Suprapubic skin (tissue), 4 donors: ENCODE data around the gene PLPP7. TPM values are rescaled to one million over a fixed set of nuclear protein-coding genes. Genes with fewer than 3 reads are reported as not detected.

Experiments used
- DNase-seq, 2 donors: peaks; one replicate each; pipeline ENCODE4 v3.0.0-alpha.2; 2019; ENCODE audit warnings: low spot score in 2 of 2
- H3K27ac ChIP-seq: fragments of 200-600 bp; sonication (generic); one replicate; pipeline ENCODE4 v1.5.1; 2019
- H3K27me3 ChIP-seq: fragments of 200-600 bp; sonication (generic); one replicate; pipeline ENCODE4 v1.5.1; 2019
- H3K36me3 ChIP-seq: fragments of 200-600 bp; sonication (generic); one replicate; pipeline ENCODE4 v1.5.1; 2019
- H3K4me1 ChIP-seq: fragments of 200-600 bp; sonication (generic); one replicate; pipeline ENCODE4 v1.5.1; 2019
- H3K4me3 ChIP-seq: fragments of 200-600 bp; sonication (generic); one replicate; pipeline ENCODE4 v1.5.1; 2019; ENCODE audit warnings: mild to moderate bottlenecking
- H3K9me3 ChIP-seq: fragments of 200-600 bp; sonication (generic); one replicate; pipeline ENCODE4 v1.5.1; 2019
- CTCF ChIP-seq, 2 donors: fragments of 200-600 bp in 1 of 2; fragments of 450-650 bp in 1 of 2; sonication (generic) in 1 of 2; IDR thresholded peaks; one replicate each; pipeline ENCODE4 v1.5.1; 2016 to 2019; ENCODE audit warnings: antibody characterized with exemption in 2 of 2, mild to moderate bottlenecking in 1 of 2, moderate library complexity in 1 of 2
- EP300 ChIP-seq: sonication (generic); formaldehyde crosslinking; IDR thresholded peaks from one replicate; pipeline ENCODE4 v1.6.1; 2017; ENCODE audit warnings: antibody characterized with exemption
- POLR2A ChIP-seq, 2 donors: fragments of 450-650 bp; IDR thresholded peaks; one replicate each; pipeline ENCODE4 v1.6.1; 2017; ENCODE audit warnings: antibody characterized with exemption in 2 of 2, mild to moderate bottlenecking in 2 of 2, moderate library complexity in 2 of 2
- POLR2AphosphoS5 ChIP-seq, 3 donors: sonication (generic); formaldehyde crosslinking; IDR thresholded peaks; one replicate each; pipeline ENCODE4 v1.6.1; 2017; ENCODE audit warnings: antibody characterized with exemption in 3 of 3
- WGBS: methylation state at CpG from one replicate; pipeline ENCODE4 v1.1.5; 2018; 5-methylcytosine and 5-hydroxymethylcytosine counted together
- total RNA-seq, 4 donors: library from RNA; depleted of rRNA; stranded (reverse); fragments of >200 nt; gene quantifications; one replicate each; pipeline ENCODE4 v1.1.0, GENCODE V29; 2016

Gene PLPP7
- total RNA-seq, 4 donors from 2014 or later, result 0.80 to 1.1 (median 0.92) TPM

GRCh38 chr9:131253891-131254491 lies 35.5 kb upstream of the PLPP7 start:
- H3K27me3 ChIP-seq, result no peaks in the 10 kb centered on the region
- H3K4me3 ChIP-seq, result no peak overlapping the region
- no peaks in the 10 kb centered on the region for H3K9me3 ChIP-seq
- WGBS, result 61% methylated on average over 11 of the region's 14 CpGs
- DNase-seq, result no peak
- no peaks in the 10 kb centered on the region for H3K36me3 ChIP-seq
- H3K27ac ChIP-seq, result peak overlapping the region; percentile 45
- TF ChIP-seq EP300, result no peak
- TF ChIP-seq CTCF (IDR thresholded peaks at IDR 0.05), result no peak
- no peak for TF ChIP-seq POLR2A (IDR thresholded peaks at IDR 0.05)
- TF ChIP-seq POLR2AphosphoS5 (IDR thresholded peaks at IDR 0.05), result no peak
- peaks cover 23% of the 10 kb centered on the region for H3K4me1 ChIP-seq

GRCh38 chr9:131254626-131255025 lies 34.9 kb upstream of the PLPP7 start:
- peaks cover 3% of the 10 kb centered on the region for H3K36me3 ChIP-seq
- no peaks in the 10 kb centered on the region for H3K9me3 ChIP-seq
- peaks cover 23% of the 10 kb centered on the region for H3K4me1 ChIP-seq
- WGBS, result 89% methylated on average over 14 of the region's 14 CpGs
- DNase-seq, result no peak
- H3K4me3 ChIP-seq, result no peak overlapping the region
- no peaks in the 10 kb centered on the region for H3K27me3 ChIP-seq
- peak overlapping the region; percentile 45 for H3K27ac ChIP-seq
- TF ChIP-seq CTCF (IDR thresholded peaks at IDR 0.05) (no peak), EP300 (no peak), POLR2A (IDR thresholded peaks at IDR 0.05) (no peak), POLR2AphosphoS5 (IDR thresholded peaks at IDR 0.05) (no peak)

GRCh38 chr9:131255676-131256197 lies 33.8 kb upstream of the PLPP7 start:
- peaks cover 23% of the 10 kb centered on the region for H3K4me1 ChIP-seq
- peaks cover 13% of the 10 kb centered on the region for H3K36me3 ChIP-seq
- WGBS, result 66% methylated on average over 8 of the region's 8 CpGs
- no peaks in the 10 kb centered on the region for H3K9me3 ChIP-seq
- H3K27ac ChIP-seq, result peak overlapping the region; percentile 38
- no peak for DNase-seq
- no peak for TF ChIP-seq EP300
- TF ChIP-seq POLR2A (IDR thresholded peaks at IDR 0.05), result no peak
- no peak for TF ChIP-seq POLR2AphosphoS5 (IDR thresholded peaks at IDR 0.05)
- no peak for TF ChIP-seq CTCF (IDR thresholded peaks at IDR 0.05)
- H3K4me3 ChIP-seq, result no peak overlapping the region
- H3K27me3 ChIP-seq, result no peaks in the 10 kb centered on the region

- Histone ChIP-seq H3K27ac (no peak overlapping the region), H3K36me3 (peaks cover 18% of the 10 kb centered on the region)
Measured at GRCh38 chr9:131257266-131258025, 32.1 kb upstream of the PLPP7 start.

More at GRCh38 chr9:131257266-131258025, 32.1 kb upstream of the PLPP7 start:
- no peak overlapping the region for H3K4me3 ChIP-seq
- no peak for TF ChIP-seq POLR2A (IDR thresholded peaks at IDR 0.05)
- no peak for TF ChIP-seq POLR2AphosphoS5 (IDR thresholded peaks at IDR 0.05)
- no peak for TF ChIP-seq EP300
- TF ChIP-seq CTCF (IDR thresholded peaks at IDR 0.05), result no peak
- WGBS, result 93% methylated on average over 15 of the region's 15 CpGs
- no peaks in the 10 kb centered on the region for H3K27me3 ChIP-seq
- no peaks in the 10 kb centered on the region for H3K9me3 ChIP-seq
- H3K4me1 ChIP-seq, result peaks cover 23% of the 10 kb centered on the region
- DNase-seq, result no peak
